OCI-LY7 (cell line): ENCODE results near the gene KIF21B. TPM values are rescaled to one million over a fixed set of nuclear protein-coding genes. Genes with fewer than 3 reads are reported as not detected.

Source experiments
- BruUV-seq: library from RNA; stranded (reverse); fragments of 400-500 nt; replicated peaks from 2 replicates; lab custom pipeline; 2021; lab: Mats Ljungman, UMichigan
- CTCF ChIA-PET: fragments of 300-600 bp; sonication (Branson Sonifier 250); formaldehyde crosslinking; loops from one replicate; lab custom pipeline; 2022; ENCODE audit warnings: antibody characterized with exemption; ENCODE audit not compliant: unreplicated experiment; lab: Charles Lee
- POLR2A ChIA-PET: fragments of 300-600 bp; sonication (Branson Sonifier 250); formaldehyde crosslinking; loops from one replicate; lab custom pipeline; 2022; ENCODE audit warnings: antibody characterized with exemption; lab: Charles Lee
- DNase-seq: peaks from one replicate; pipeline ENCODE4 v3.0.0-alpha.2; 2015; ENCODE audit warnings: low spot score
- H2AFZ ChIP-seq: fragments of 200-600 bp; sonication (generic), shearing (Covaris generic); 2 replicates; pipeline ENCODE4 v1.6.1; 2014; ENCODE audit warnings: mild to moderate bottlenecking, antibody characterized with exemption, low read length, moderate library complexity
- H3K27ac ChIP-seq: fragments of 200-600 bp; sonication (generic); 2 replicates; pipeline ENCODE4 v1.5.1; 2014; ENCODE audit warnings: mixed run types, low read depth, mild to moderate bottlenecking, moderate library complexity, low read length, inconsistent platforms; ENCODE audit not compliant: poor library complexity, severe bottlenecking
- H3K36me3 ChIP-seq: fragments of 200-600 bp; sonication (generic); 2 replicates; pipeline ENCODE4 v1.6.1; 2014; ENCODE audit warnings: mild to moderate bottlenecking, antibody characterized with exemption, low read length, moderate library complexity, mixed read lengths; ENCODE audit not compliant: insufficient read depth
- H3K4me1 ChIP-seq: fragments of 200-600 bp; sonication (generic); 2 replicates; pipeline ENCODE4 v1.5.1; 2014; ENCODE audit warnings: mild to moderate bottlenecking, low read length; ENCODE audit not compliant: insufficient read depth, poor library complexity, severe bottlenecking
- H3K4me2 ChIP-seq: fragments of 200-600 bp; sonication (generic); 2 replicates; pipeline ENCODE4 v1.6.1; 2014; ENCODE audit warnings: mild to moderate bottlenecking, low read length
- H3K4me3 ChIP-seq: fragments of 200-600 bp; sonication (generic); 2 replicates; pipeline ENCODE4 v1.5.1; 2014; ENCODE audit warnings: mild to moderate bottlenecking, low read depth, low read length; ENCODE audit not compliant: poor library complexity, severe bottlenecking
- H3K79me2 ChIP-seq: fragments of 200-600 bp; sonication (generic); 2 replicates; pipeline ENCODE4 v1.6.1; 2016; ENCODE audit warnings: low read depth, mild to moderate bottlenecking, low read length, moderate library complexity, mixed read lengths; ENCODE audit not compliant: insufficient read depth
- H3K9me2 ChIP-seq: fragments of 200-600 bp; sonication (generic); 2 replicates; pipeline ENCODE4 v1.6.1; 2016; ENCODE audit warnings: mild to moderate bottlenecking, low read length, mixed read lengths; ENCODE audit not compliant: insufficient read depth
- H3K9me3 ChIP-seq: fragments of 200-600 bp; sonication (generic); 2 replicates; pipeline ENCODE4 v1.6.1; 2014; ENCODE audit warnings: mild to moderate bottlenecking, mixed run types, low read length, mixed read lengths
- H4K20me1 ChIP-seq: fragments of 200-600 bp; sonication (generic); 2 replicates; pipeline ENCODE4 v1.6.1; 2014; ENCODE audit warnings: mild to moderate bottlenecking, antibody characterized with exemption, low read length, moderate library complexity, mixed read lengths; ENCODE audit not compliant: insufficient read depth
- EZH2phosphoT487 ChIP-seq: fragments of 200-600 bp; sonication (generic); IDR thresholded peaks from 2 replicates; pipeline ENCODE4 v1.6.1; 2018; ENCODE audit warnings: low read depth, borderline replicate concordance, mild to moderate bottlenecking, mixed run types, antibody characterized with exemption, low read length, moderate library complexity, mixed read lengths
- intact Hi-C: fragments of 100-400 bp; cut with micrococcal nuclease; formaldehyde crosslinking; loops from one replicate; pipeline ENCODE4 v1.10.0; 2022; ENCODE audit not compliant: unreplicated experiment
- total RNA-seq, 2 experiments: library from RNA; depleted of rRNA in 1 of 2; stranded (reverse); fragments of >200 nt in 1 of 2; shearing (Covaris generic) in 1 of 2; gene quantifications; 2 replicates each; pipeline ENCODE4 v1.2.3, GENCODE V29; 2014 to 2022
- TF ChIP-seq, protein P1 (sequence below): fragments of 200-600 bp; sonication (generic); conservative IDR thresholded peaks from 2 replicates; pipeline ENCODE4 v1.5.1; 2014; ENCODE audit warnings: mild to moderate bottlenecking, antibody characterized with exemption, low read length, moderate library complexity, mixed read lengths

KIF21B gene
- total RNA-seq, 2 experiments from 2014 or later: 30.5 to 65.7 TPM

DNA sequence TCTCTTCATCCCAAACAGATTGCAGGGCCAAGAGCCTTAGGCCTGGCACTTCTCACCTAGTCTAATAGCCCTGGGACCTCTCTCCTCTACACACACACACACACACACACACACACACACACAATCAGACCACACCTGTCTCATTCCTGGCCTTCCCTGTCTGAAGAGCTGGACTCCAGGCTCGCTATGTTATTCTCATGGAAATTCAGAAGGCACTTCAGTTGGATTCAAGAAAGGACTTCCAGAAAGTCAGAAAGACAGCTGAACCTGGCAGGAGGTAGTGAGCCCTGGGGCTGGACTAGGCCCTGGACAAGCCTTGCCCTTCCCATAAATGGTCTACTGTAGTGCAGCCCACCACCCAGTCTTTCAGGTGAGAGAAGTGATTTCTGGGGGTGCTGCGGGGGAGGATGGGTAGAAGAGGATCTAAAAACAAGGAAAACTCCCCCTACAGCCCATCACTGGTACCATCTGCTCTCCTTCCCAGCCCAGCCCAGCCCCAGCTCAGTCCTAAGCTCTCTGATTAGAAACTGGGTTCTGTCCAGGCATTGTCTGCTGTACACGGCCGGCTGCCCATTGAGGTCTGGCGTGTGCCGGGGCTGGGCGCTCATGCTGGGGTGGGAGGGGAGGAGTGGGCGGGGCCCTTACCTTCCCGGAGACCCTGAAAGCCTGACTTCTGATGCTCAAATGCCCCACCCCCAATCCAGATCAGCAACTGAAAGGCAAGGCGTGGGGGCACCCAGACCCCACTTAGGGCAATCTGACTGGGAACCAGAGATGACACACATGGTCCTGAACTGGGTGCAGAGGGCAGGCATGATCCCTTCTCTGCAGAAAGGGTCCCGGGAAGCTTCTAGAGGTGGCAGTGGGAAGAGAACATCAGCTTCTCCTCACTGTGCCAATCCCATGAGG, 2.5 kb downstream of the KIF21B start:
- H3K4me3 ChIP-seq: peak overlapping the region; percentile 80

DNA sequence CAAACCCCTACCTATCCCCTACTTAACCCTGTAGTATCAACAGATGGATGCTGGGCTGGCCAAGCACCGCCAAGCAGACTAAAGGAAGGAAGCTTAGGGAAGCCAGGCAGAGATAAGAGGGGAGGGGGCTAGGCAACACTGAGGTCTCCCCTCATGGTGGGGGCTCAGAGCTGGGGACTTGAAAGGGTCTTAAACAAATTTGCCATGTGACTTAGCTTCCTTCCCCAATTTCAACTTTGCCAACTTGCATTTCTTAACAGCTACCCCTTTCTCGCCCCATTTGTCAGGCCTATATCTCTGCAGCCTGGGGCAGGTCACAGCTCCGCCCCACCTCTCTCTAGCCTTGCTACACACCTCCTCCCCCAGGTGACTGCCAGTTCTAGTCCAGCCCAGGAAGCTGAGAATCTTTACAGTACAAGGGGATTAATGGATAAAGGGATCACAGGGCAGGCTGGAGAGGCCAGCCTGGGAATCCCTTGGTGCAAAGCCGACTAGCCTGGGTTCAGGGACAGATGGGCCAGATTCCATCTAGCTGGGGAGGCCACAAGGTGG, 3.4 kb downstream of the KIF21B start:
- Histone ChIP-seq H3K9me2 (no peaks in the 10 kb centered on the region), H2AFZ (no peak overlapping the region), H4K20me1 (no peaks in the 10 kb centered on the region), H3K4me3 (peak overlapping the region; percentile 80), H3K36me3 (no peaks in the 10 kb centered on the region), H3K79me2 (peaks cover 41% of the 10 kb centered on the region), H3K9me3 (no peaks in the 10 kb centered on the region), H3K4me2 (peak overlapping the region; percentile 90), H3K27ac (peak overlapping the region; percentile 97), H3K4me1 (peaks cover 86% of the 10 kb centered on the region)
- DNase-seq: peak; percentile 68
- BruUV-seq: no TSS peak
- TF ChIP-seq, protein P1, sequence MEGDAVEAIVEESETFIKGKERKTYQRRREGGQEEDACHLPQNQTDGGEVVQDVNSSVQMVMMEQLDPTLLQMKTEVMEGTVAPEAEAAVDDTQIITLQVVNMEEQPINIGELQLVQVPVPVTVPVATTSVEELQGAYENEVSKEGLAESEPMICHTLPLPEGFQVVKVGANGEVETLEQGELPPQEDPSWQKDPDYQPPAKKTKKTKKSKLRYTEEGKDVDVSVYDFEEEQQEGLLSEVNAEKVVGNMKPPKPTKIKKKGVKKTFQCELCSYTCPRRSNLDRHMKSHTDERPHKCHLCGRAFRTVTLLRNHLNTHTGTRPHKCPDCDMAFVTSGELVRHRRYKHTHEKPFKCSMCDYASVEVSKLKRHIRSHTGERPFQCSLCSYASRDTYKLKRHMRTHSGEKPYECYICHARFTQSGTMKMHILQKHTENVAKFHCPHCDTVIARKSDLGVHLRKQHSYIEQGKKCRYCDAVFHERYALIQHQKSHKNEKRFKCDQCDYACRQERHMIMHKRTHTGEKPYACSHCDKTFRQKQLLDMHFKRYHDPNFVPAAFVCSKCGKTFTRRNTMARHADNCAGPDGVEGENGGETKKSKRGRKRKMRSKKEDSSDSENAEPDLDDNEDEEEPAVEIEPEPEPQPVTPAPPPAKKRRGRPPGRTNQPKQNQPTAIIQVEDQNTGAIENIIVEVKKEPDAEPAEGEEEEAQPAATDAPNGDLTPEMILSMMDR: no peak
- TF ChIP-seq EZH2phosphoT487: no peak
- intact Hi-C loops: loop anchor here (5.0 to 10.0 kb wide), 3 partner anchors 353 to 487 kb away; partner anchors contain the start of genes CSRP1, DDX59 and KIF14
- POLR2A ChIA-PET: interaction anchor here (0.5 to 1.6 kb wide), 10 partner anchors 11 to 1042 kb away, joined by 3 to 7 read pairs (median 4); partner anchors contain the start of gene DDX59
- CTCF ChIA-PET: interaction anchor here (0.5 to 1.8 kb wide), 6 partner anchors 11 to 1520 kb away, joined by 3 to 7 read pairs (median 3); no protein-coding TSS in a partner anchor

More for the DNA sequence above, 2.5 kb downstream of the KIF21B start:
- no TSS peak for BruUV-seq
- H3K4me2 ChIP-seq: peak overlapping the region; percentile 90
- ChIA-PET CTCF (interaction anchor here (0.5 to 1.8 kb wide), 11 partner anchors 12 to 1140 kb away, joined by 3 to 7 read pairs (median 3); no protein-coding TSS in a partner anchor), POLR2A (interaction anchor here (0.7 to 1.6 kb wide), 9 partner anchors 12 to 1043 kb away, joined by 3 to 8 read pairs (median 4); partner anchors contain the start of gene DDX59)
- TF ChIP-seq, protein P1: peak; percentile 64
- no peak for TF ChIP-seq EZH2phosphoT487
- H3K36me3 ChIP-seq: no peaks in the 10 kb centered on the region
- H3K79me2 ChIP-seq: peaks cover 41% of the 10 kb centered on the region
- peaks cover 86% of the 10 kb centered on the region for H3K4me1 ChIP-seq
- H3K9me3 ChIP-seq: no peaks in the 10 kb centered on the region
- H2AFZ ChIP-seq: no peak overlapping the region
- H4K20me1 ChIP-seq: no peaks in the 10 kb centered on the region
- intact Hi-C loops: loop anchor here (5.0 to 10.0 kb wide), 3 partner anchors 354 to 486 kb away; partner anchors contain the start of genes CSRP1, DDX59 and KIF14
- H3K27ac ChIP-seq: peak overlapping the region; percentile 97
- H3K9me2 ChIP-seq: no peaks in the 10 kb centered on the region
- DNase-seq: peak; percentile 55
